PC-9 (cell line): Measurements from ENCODE around the gene SYT1. TPM values are rescaled to one million over a fixed set of nuclear protein-coding genes. Genes with fewer than 3 reads are reported as not detected.

Experiments used
- BruUV-seq: library from RNA; stranded (reverse); fragments of 400-500 nt; replicated peaks from 2 replicates; lab custom pipeline; 2021; lab: Mats Ljungman, UMichigan
- CTCF ChIA-PET: fragments of 300-600 bp; sonication (Branson Sonifier 250); formaldehyde crosslinking; loops from one replicate; lab custom pipeline; 2022; ENCODE audit warnings: antibody characterized with exemption; lab: Charles Lee
- POLR2A ChIA-PET: fragments of 300-600 bp; sonication (Branson Sonifier 250); formaldehyde crosslinking; loops from one replicate; lab custom pipeline; 2022; ENCODE audit warnings: antibody characterized with exemption; ENCODE audit not compliant: unreplicated experiment; lab: Charles Lee
- DNase-seq, 2 experiments: peaks; one replicate each; pipeline versions ENCODE4 v3.0.0 to v3.0.0-alpha.2; 2015 to 2022; ENCODE audit warnings: mixed read lengths in 1 of 2
- H2AFZ ChIP-seq: fragments of 200-600 bp; sonication (generic); 2 replicates; pipeline ENCODE4 v1.8.1; 2017; ENCODE audit warnings: antibody characterized with exemption
- H3F3A ChIP-seq: fragments of 200-600 bp; sonication (generic); 2 replicates; pipeline ENCODE4 v1.8.1; 2017; ENCODE audit warnings: antibody characterized with exemption, mild to moderate bottlenecking, low read depth; ENCODE audit not compliant: insufficient read depth
- H3K27ac ChIP-seq: fragments of 200-600 bp; sonication (generic); 2 replicates; pipeline ENCODE4 v1.6.1; 2016; ENCODE audit warnings: mixed run types
- H3K27me3 ChIP-seq: fragments of 200-600 bp; sonication (generic); 2 replicates; pipeline ENCODE4 v1.6.1; 2016; ENCODE audit warnings: low read depth, mixed run types; ENCODE audit not compliant: insufficient read depth
- H3K36me3 ChIP-seq: fragments of 200-600 bp; sonication (generic); 2 replicates; pipeline ENCODE4 v1.6.1; 2016; ENCODE audit warnings: low read depth, mixed run types
- H3K4me1 ChIP-seq: fragments of 200-600 bp; sonication (generic); replicated peaks from 2 replicates; pipeline ENCODE4 v1.6.1; 2016; ENCODE audit warnings: mixed run types; ENCODE audit not compliant: insufficient read depth
- H3K4me2 ChIP-seq: fragments of 200-600 bp; sonication (generic); 2 replicates; pipeline ENCODE4 v1.6.1; 2017; ENCODE audit warnings: mixed run types
- H3K4me3 ChIP-seq: fragments of 200-600 bp; sonication (generic); 2 replicates; pipeline ENCODE4 v1.6.1; 2016; ENCODE audit warnings: mixed run types
- H3K79me2 ChIP-seq: fragments of 200-600 bp; sonication (generic); 2 replicates; pipeline ENCODE4 v1.6.1; 2017; ENCODE audit warnings: low read depth, mixed run types
- H3K9me2 ChIP-seq: fragments of 200-600 bp; sonication (generic); 2 replicates; pipeline ENCODE4 v1.8.1; 2017; ENCODE audit warnings: mild to moderate bottlenecking; ENCODE audit not compliant: insufficient read depth
- H3K9me3 ChIP-seq: fragments of 200-600 bp; sonication (generic); 2 replicates; pipeline ENCODE4 v1.8.1; 2016; ENCODE audit warnings: low read depth; ENCODE audit not compliant: insufficient read depth
- H4K20me1 ChIP-seq: fragments of 200-600 bp; sonication (generic); 2 replicates; pipeline ENCODE4 v1.8.1; 2017; ENCODE audit not compliant: insufficient read depth
- EZH2 ChIP-seq: fragments of 200-600 bp; sonication (generic); IDR thresholded peaks from 2 replicates; pipeline ENCODE4 v1.8.0; 2017; ENCODE audit warnings: antibody characterized with exemption, low read depth
- intact Hi-C: fragments of 100-400 bp; cut with micrococcal nuclease; formaldehyde crosslinking; loops from one replicate; pipeline ENCODE4 v1.10.0; 2022; ENCODE audit not compliant: unreplicated experiment
- total RNA-seq: library from RNA; stranded (reverse); gene quantifications from 2 replicates; pipeline ENCODE4 v1.2.3, GENCODE V29; 2021
- TF ChIP-seq, protein P1 (sequence below): fragments of 200-600 bp; sonication (generic); conservative IDR thresholded peaks from 2 replicates; pipeline ENCODE4 v1.6.1; 2017; ENCODE audit warnings: mixed run types, antibody characterized with exemption, mild to moderate bottlenecking, moderate library complexity

SYT1 gene
- total RNA-seq, 1 experiment from 2014 or later: 1.2 TPM

DNA sequence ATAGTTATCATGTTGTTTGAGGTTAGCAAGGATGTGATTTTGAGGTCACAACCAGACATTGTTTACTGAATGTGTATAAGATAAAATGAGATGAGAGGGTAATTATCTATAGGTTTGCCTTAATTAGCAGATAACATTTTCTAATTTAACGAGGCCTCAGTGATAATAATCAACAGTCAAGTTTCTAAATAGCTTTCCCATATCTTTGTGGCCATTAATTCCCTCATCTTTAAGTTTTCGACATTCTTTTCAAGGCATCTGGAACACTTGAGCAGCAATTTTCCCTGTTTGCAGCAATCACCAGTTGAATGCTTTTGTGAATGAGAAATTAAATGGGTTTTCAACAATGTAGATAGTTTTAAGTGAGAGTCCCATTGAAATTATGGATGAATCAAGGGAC lies 304.1 kb downstream of the SYT1 start:
- ChIA-PET POLR2A (no interaction called here), CTCF (no interaction called here)
- BruUV-seq: no TSS peak
- Histone ChIP-seq H3K4me3 (no peak overlapping the region), H2AFZ (no peak overlapping the region; the same call in 1 of the 2 replicates), H4K20me1 (no peaks in the 10 kb centered on the region), H3K4me1 (no peaks in the 10 kb centered on the region), H3K4me2 (no peak overlapping the region), H3K9me2 (no peaks in the 10 kb centered on the region), H3K79me2 (no peaks in the 10 kb centered on the region), H3K27ac (no peak overlapping the region), H3K36me3 (no peaks in the 10 kb centered on the region), H3F3A (no peaks in the 10 kb centered on the region), H3K9me3 (no peaks in the 10 kb centered on the region), H3K27me3 (no peaks in the 10 kb centered on the region)
- intact Hi-C loops: no loop called here
- TF ChIP-seq, protein P1, sequence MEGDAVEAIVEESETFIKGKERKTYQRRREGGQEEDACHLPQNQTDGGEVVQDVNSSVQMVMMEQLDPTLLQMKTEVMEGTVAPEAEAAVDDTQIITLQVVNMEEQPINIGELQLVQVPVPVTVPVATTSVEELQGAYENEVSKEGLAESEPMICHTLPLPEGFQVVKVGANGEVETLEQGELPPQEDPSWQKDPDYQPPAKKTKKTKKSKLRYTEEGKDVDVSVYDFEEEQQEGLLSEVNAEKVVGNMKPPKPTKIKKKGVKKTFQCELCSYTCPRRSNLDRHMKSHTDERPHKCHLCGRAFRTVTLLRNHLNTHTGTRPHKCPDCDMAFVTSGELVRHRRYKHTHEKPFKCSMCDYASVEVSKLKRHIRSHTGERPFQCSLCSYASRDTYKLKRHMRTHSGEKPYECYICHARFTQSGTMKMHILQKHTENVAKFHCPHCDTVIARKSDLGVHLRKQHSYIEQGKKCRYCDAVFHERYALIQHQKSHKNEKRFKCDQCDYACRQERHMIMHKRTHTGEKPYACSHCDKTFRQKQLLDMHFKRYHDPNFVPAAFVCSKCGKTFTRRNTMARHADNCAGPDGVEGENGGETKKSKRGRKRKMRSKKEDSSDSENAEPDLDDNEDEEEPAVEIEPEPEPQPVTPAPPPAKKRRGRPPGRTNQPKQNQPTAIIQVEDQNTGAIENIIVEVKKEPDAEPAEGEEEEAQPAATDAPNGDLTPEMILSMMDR: no peak
- no peak for TF ChIP-seq EZH2
- DNase-seq: no peak

DNA sequence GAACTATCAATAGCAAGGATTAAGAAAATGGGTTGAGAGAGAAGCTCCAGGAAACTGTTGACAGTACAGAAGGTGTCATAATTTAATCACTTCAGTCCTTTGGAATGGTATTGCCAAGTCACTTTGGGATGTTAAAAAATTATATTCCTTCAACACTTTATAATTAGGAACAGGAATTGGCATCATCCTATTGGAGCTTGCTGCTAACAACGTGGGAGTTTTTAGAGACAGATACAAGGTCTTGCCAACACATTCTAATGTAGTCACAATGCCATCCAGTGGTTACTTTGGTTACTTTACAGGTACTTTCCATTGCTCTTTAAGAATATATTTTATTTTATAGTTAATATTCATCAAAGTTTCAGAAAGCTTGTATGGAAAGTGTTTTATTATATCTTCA lies 310.1 kb downstream of the SYT1 start:
- no TSS peak for BruUV-seq
- POLR2A ChIA-PET: no interaction called here

DNA sequence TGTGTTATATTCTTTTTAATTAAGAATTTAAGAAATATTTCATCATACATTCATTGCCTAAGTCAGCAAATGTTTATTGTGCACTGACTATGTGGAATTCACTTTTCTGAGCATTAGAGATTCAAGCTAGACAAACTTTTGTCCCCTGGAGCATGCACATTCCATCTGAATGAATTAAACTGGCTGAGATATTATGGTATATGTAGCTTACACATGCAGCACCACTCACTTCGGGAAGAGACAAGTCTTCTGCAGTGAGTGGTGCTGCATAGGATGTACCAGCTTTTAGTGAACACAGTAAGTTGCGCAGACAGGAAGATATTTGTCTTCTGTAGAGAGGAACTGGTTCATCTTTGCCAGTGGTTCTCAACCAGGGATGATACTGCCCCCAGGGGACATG lies 318.4 kb downstream of the SYT1 start:
- TF ChIP-seq, protein P1: no peak
- TF ChIP-seq EZH2: no peak
- H4K20me1 ChIP-seq: no peaks in the 10 kb centered on the region
- no peaks in the 10 kb centered on the region for H3K4me1 ChIP-seq
- H3K27ac ChIP-seq: no peak overlapping the region
- no peak overlapping the region for H3K4me2 ChIP-seq
- H2AFZ ChIP-seq: no peak overlapping the region
- ChIA-PET POLR2A (no interaction called here), CTCF (no interaction called here)
- no peaks in the 10 kb centered on the region for H3K36me3 ChIP-seq
- no peaks in the 10 kb centered on the region for H3K9me2 ChIP-seq
- BruUV-seq: no TSS peak
- H3F3A ChIP-seq: no peaks in the 10 kb centered on the region
- H3K79me2 ChIP-seq: no peaks in the 10 kb centered on the region
- no peaks in the 10 kb centered on the region for H3K27me3 ChIP-seq
- DNase-seq: no peak
- H3K9me3 ChIP-seq: no peaks in the 10 kb centered on the region
- intact Hi-C loops: no loop called here
- H3K4me3 ChIP-seq: no peak overlapping the region

More for the DNA sequence above, 310.1 kb downstream of the SYT1 start:
- no peak for DNase-seq
- TF ChIP-seq, protein P1: peak; percentile 67
- TF ChIP-seq EZH2: no peak
- no peaks in the 10 kb centered on the region for H4K20me1 ChIP-seq
- no peak overlapping the region for H3K4me3 ChIP-seq
- H3F3A ChIP-seq: no peaks in the 10 kb centered on the region
- CTCF ChIA-PET: interaction anchor here (0.6 to 1.4 kb wide), 6 partner anchors 10 to 1033 kb away, joined by 3 to 8 read pairs (median 4); no protein-coding TSS in a partner anchor
- H3K9me2 ChIP-seq: no peaks in the 10 kb centered on the region
- H3K79me2 ChIP-seq: no peaks in the 10 kb centered on the region
- H3K27me3 ChIP-seq: no peaks in the 10 kb centered on the region
- H2AFZ ChIP-seq: no peak overlapping the region
- no peaks in the 10 kb centered on the region for H3K4me1 ChIP-seq
- no peak overlapping the region for H3K27ac ChIP-seq
- no peaks in the 10 kb centered on the region for H3K9me3 ChIP-seq
- intact Hi-C loops: loop anchor here (1.0 to 10.0 kb wide), 5 partner anchors 167 to 1028 kb away; no protein-coding TSS in a partner anchor
- H3K4me2 ChIP-seq: no peak overlapping the region
- no peaks in the 10 kb centered on the region for H3K36me3 ChIP-seq
